ENCODE measurements around the gene PDE9A. TPM values are rescaled to one million over a fixed set of nuclear protein-coding genes. Genes with fewer than 3 reads are reported as not detected.
"Not testable (repeated sequence)": the region's sequence is repeated elsewhere in the genome, so short reads cannot be mapped to it uniquely, and the experiment has no call there.

The PDE9A gene
- total and polyA plus RNA-seq, 2 experiments from 2014 or later = 14.3 to 19.6 TPM

DNA sequence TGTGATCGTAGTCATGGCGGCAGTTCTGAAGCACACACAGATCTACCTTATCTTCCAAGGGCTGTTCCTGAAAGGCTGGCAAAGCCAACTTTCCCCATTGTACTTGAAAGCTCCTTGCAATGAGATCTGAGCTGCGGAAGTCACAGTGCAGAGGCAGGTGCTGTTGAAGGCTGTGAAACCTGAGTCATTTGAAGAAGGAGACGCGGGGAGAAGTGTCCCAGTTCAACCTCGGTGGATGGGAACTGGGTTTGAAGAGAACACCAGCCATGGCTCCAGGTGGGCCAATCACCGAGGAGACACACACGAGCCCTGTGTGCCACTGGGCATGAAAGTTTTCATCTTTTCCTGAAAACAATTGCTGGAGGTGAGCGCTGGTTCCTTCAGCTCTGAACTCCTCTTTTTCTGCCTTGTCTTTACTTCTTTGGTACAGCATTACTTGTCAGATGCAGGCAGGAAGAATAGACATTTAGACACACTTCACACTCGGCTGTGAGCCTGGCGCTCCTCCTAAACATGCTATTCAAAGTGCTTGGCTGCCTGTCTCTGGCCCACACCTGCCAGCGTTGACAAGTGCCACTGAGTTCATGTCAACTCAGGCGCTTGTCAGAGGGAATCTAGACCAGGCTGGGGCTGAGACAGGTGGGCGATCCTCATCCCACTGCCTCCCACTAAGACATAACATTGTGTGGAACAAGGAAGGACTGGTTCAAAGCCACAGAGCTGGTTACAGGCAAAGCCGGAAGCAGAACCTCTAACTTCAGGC, 25.7 kb upstream of the PDE9A start:
- Histone ChIP-seq H3K27me3 (no peaks in the 10 kb centered on the region), H3K36me3 (replicated peaks; ENCODE audit: insufficient read depth, low read depth) (no peaks in the 10 kb centered on the region), H3K27ac (no peak overlapping the region), H3K4me1 (ENCODE audit: insufficient read depth) (peaks cover 6% of the 10 kb centered on the region), H4K20me1 (ENCODE audit: insufficient read depth, poor library complexity, severe bottlenecking) (no peaks in the 10 kb centered on the region), H3K9me3 (ENCODE audit: low read depth) (no peaks in the 10 kb centered on the region), H2AFZ (no peak overlapping the region), H3K4me2 (no peak overlapping the region), H3K79me2 (no peaks in the 10 kb centered on the region), H3K4me3 (no peak overlapping the region), H3K9me2 (replicated peaks; ENCODE audit: insufficient read depth) (no peaks in the 10 kb centered on the region)
- DNase-seq (ENCODE audit: low spot score) = no peak
- TF ChIP-seq EZH2phosphoT487 (IDR thresholded peaks at IDR 0.05; ENCODE audit: low read depth, severe bottlenecking, unreplicated experiment) = no peak
- TF ChIP-seq, protein P1, sequence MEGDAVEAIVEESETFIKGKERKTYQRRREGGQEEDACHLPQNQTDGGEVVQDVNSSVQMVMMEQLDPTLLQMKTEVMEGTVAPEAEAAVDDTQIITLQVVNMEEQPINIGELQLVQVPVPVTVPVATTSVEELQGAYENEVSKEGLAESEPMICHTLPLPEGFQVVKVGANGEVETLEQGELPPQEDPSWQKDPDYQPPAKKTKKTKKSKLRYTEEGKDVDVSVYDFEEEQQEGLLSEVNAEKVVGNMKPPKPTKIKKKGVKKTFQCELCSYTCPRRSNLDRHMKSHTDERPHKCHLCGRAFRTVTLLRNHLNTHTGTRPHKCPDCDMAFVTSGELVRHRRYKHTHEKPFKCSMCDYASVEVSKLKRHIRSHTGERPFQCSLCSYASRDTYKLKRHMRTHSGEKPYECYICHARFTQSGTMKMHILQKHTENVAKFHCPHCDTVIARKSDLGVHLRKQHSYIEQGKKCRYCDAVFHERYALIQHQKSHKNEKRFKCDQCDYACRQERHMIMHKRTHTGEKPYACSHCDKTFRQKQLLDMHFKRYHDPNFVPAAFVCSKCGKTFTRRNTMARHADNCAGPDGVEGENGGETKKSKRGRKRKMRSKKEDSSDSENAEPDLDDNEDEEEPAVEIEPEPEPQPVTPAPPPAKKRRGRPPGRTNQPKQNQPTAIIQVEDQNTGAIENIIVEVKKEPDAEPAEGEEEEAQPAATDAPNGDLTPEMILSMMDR (IDR thresholded peaks at IDR 0.05; ENCODE audit: poor library complexity) = no peak
- no peak for TF ChIP-seq EZH2 (IDR thresholded peaks at IDR 0.05; ENCODE audit: borderline replicate concordance)
- 93% methylated on average over 15 of the region's 15 CpGs for WGBS (ENCODE audit: low lambda C conversion rate, missing lambda C conversion rate)

DNA sequence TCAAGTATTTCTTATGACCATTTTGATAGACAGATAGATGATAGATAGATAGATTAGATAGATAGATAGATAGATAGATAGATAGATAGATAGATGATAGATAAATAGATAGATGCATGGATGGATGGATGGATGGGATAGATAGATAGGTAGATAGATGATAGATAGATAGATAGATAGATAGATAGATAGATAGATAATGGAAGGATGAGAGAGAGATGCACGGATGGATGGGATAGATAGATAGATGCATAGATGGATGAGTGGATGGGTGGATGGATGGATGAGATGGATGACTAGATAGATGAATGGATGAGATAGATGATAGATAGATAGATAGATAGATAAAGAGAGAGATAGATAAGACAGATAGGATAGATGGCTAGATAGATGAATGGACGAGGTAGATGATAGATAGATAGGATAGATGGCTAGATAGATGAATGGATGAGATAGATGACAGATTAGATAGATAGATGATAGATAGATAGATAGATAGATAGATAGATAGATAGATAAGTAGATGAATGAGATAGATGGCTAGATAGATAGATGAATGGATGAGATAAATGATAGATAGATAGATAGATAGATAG, 24.9 kb upstream of the PDE9A start:
- H2AFZ ChIP-seq; H3K27me3 ChIP-seq; H3K4me2 ChIP-seq; H3K27ac ChIP-seq; H4K20me1 ChIP-seq (ENCODE audit: insufficient read depth, poor library complexity, severe bottlenecking); DNase-seq (ENCODE audit: low spot score); H3K4me1 ChIP-seq (ENCODE audit: insufficient read depth); H3K9me3 ChIP-seq (ENCODE audit: low read depth); H3K9me2 ChIP-seq (replicated peaks; ENCODE audit: insufficient read depth); H3K4me3 ChIP-seq; H3K79me2 ChIP-seq; H3K36me3 ChIP-seq (replicated peaks; ENCODE audit: insufficient read depth, low read depth): not testable (repeated sequence)
- 92% methylated on average over 2 of the region's 2 CpGs for WGBS (ENCODE audit: low lambda C conversion rate, missing lambda C conversion rate)

DNA sequence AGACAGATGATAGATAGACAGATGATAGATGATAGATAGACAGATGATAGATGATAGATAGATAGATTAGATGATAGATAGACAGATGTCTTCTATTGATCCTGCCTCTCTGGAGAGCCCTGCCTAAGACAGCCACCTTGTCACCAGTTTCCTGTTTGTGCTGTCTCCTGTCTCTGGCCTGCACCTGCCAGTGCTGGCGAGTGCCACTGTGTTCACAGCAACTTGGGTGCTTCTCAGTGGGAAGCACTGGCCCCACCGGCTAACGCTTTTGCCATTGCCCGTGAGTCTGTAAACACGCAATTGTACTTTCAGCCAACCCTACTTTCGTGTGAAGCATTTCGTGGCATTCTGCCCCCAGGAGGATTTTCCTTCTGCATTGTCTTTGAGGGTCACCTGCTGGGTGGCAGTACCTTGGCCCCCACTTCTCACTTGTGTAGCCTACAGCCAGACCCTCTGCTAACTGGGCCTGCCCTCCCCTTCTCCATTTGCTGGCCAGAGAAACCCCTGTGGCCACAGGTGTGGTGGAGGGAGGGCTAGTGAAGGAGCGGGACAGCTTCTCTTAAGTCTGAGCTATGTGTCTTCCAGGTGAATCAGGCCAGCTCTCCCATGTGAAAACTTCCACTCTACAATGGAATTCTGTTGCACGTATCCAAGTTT, 23.4 kb upstream of the PDE9A start:
- Histone ChIP-seq H2AFZ (no peak overlapping the region), H3K9me3 (ENCODE audit: low read depth) (no peaks in the 10 kb centered on the region), H3K36me3 (replicated peaks; ENCODE audit: insufficient read depth, low read depth) (no peaks in the 10 kb centered on the region), H3K9me2 (replicated peaks; ENCODE audit: insufficient read depth) (no peaks in the 10 kb centered on the region), H3K4me3 (no peak overlapping the region), H3K4me1 (ENCODE audit: insufficient read depth) (no peaks in the 10 kb centered on the region), H4K20me1 (ENCODE audit: insufficient read depth, poor library complexity, severe bottlenecking) (no peaks in the 10 kb centered on the region), H3K27ac (no peak overlapping the region), H3K27me3 (no peaks in the 10 kb centered on the region), H3K79me2 (no peaks in the 10 kb centered on the region), H3K4me2 (no peak overlapping the region)
- no peak for DNase-seq (ENCODE audit: low spot score)
- no peak for TF ChIP-seq EZH2 (IDR thresholded peaks at IDR 0.05; ENCODE audit: borderline replicate concordance)
- 91% methylated on average over 9 of the region's 9 CpGs for WGBS (ENCODE audit: low lambda C conversion rate, missing lambda C conversion rate)

DNA sequence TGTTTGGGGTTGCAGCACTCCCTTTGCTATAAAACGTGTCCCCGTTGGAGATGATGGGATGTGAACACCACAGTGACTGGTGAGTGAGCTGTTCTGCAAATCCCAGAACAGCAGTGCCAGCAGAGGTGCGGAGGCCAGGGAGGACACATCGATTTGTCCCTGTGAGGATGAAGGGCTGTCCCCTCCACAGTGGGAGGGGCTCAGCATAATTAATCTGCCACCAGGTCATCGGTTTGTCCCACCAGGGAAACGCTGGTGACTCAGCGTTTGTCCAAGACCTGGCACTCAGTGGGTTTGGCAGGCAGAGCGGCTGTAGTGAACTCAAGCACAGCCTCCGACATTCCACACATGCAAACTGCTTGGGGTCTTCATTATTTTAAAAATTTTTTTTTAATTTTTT, 22.8 kb upstream of the PDE9A start:
- Histone ChIP-seq H3K79me2 (no peaks in the 10 kb centered on the region), H3K4me2 (no peak overlapping the region), H3K9me3 (ENCODE audit: low read depth) (no peaks in the 10 kb centered on the region), H3K27me3 (no peaks in the 10 kb centered on the region), H3K9me2 (replicated peaks; ENCODE audit: insufficient read depth) (no peaks in the 10 kb centered on the region), H2AFZ (no peak overlapping the region), H3K36me3 (replicated peaks; ENCODE audit: insufficient read depth, low read depth) (no peaks in the 10 kb centered on the region), H3K27ac (no peak overlapping the region), H4K20me1 (ENCODE audit: insufficient read depth, poor library complexity, severe bottlenecking) (no peaks in the 10 kb centered on the region), H3K4me1 (ENCODE audit: insufficient read depth) (no peaks in the 10 kb centered on the region), H3K4me3 (no peak overlapping the region)
- 82% methylated on average over 9 of the region's 9 CpGs for whole genome bisulfite sequencing (ENCODE audit: low lambda C conversion rate, missing lambda C conversion rate)
- DNase-seq (ENCODE audit: low spot score) = no peak
- TF ChIP-seq, protein P1 (IDR thresholded peaks at IDR 0.05; ENCODE audit: poor library complexity) = no peak
